Stimulated activated naive CD4-positive, alpha-beta T cell (primary cell): ENCODE measurements around the gene NGEF.

Experiments
- DNase-seq, 6 experiments: peaks; one replicate each; lab custom pipeline; 2025; lab: John Stamatoyannopoulos, UW

NGEF gene

DNA sequence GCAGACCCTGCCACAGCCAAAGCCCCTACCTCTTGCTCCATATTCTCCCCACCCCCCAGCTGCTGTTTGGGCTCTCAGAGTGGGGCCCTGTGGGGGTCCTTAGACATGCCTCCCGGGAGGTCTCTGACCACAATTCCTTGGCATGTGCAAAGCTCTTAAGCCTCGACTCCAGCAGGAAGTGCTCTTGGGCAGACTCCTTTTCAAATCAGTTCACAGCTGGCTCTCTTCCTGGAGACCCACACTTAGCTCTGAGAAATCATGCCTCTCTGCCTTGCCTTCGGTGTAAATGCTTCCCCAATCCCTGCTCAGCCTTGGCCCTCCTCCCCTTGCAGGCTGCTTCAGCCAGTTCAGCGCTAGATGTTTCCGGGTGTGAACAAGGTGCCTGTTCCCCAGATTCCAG, 46.9 kb downstream of the NGEF start:
- DNase-seq, result no peak

- DNase-seq, result no peak
These were observed 49.1 kb downstream of the NGEF start for GRCh38 chr2:232963913-232964312.

DNA sequence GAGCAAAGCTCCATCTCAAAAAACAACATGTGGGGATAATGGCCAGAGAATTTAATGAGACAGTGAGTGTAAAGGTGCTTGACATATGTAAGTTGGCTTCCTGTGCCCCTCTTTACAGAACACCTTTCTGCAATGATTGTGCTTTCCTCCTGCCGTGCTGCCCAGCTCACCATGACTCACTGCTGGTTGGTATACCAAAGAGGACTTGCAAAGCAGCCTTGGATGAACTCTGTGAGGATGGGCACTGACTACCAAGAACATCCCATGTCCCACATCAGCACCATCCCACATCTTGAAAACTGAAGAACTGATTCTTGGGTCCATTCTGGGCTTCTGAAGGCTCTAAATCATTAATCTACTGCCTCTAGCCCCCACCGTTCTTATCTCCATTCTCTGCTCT, 52.2 kb downstream of the NGEF start:
- no peak for DNase-seq

- no peak for DNase-seq
These were observed 53.9 kb downstream of the NGEF start for GRCh38 chr2:232959139-232959538.

DNA sequence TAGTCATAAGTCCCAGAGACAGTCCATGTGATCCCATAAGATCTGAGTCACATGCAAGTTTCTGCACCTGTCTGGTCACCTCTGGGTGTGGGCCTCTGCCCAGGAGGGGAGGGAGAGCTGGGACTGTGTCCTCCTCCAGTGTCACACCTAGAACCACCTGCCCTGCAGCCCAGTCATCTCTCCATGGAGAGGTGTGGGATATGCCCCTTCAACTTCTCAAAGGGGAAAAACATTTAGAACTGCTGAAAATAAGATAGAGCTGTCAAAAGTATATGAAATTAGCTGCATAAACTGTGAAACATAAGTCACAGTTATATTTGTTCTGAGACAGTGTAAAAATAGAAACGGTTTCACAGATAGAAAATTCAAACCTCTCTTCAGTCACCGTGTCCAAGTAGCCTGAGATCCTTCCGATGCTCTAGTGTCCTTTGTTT, 55.4 kb downstream of the NGEF start:
- no peak for DNase-seq

DNA sequence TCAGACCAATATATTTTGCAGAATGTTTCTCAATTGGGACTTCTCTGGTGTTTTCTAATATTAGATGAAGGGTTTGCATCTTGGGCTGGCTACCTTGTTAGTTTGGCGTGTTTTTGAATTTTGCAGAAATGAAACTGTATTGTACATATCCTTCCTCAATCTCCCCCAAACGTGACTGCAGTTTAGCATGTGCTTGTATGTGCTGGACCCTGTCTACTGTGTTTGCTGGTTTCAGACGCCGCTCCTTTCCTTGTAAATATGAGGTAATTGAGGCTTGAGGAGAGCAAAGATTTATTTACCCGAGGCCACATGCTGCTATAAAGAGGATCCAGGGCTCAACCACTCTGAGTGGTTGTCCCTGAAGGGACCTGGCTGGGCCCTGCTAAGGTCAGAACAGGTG, 57.2 kb downstream of the NGEF start:
- DNase-seq, result no peak

- DNase-seq, result no peak
These were observed 58.4 kb downstream of the NGEF start for GRCh38 chr2:232954691-232955090.

- DNase-seq, result no peak
These were observed 61.2 kb downstream of the NGEF start for GRCh38 chr2:232951891-232952290.

- DNase-seq, result no peak
These were observed 61.9 kb downstream of the NGEF start for GRCh38 chr2:232951181-232951580.

DNA sequence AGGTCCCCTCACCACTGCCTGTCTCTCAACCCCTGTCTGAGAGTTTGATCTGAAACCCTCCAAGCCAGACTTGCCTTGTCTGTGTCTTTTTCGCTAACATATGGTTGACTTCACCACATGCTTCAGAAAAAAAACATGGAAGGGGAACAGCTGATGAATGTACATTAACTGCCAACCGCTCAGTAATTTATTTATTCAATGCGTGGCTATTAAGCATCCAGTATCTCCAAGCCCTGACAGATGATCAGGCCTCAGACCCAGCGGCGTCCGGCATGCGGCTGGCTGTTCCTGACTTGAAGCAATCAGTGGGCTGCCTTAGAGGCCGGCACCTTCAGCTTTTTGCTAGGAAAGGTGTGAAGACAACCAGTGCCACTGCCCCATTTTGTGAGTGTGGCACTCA, 62.3 kb downstream of the NGEF start:
- no peak for DNase-seq

GRCh38 chr2:232949016-232949415, 64.0 kb downstream of the NGEF start:
- no peak for DNase-seq

DNA sequence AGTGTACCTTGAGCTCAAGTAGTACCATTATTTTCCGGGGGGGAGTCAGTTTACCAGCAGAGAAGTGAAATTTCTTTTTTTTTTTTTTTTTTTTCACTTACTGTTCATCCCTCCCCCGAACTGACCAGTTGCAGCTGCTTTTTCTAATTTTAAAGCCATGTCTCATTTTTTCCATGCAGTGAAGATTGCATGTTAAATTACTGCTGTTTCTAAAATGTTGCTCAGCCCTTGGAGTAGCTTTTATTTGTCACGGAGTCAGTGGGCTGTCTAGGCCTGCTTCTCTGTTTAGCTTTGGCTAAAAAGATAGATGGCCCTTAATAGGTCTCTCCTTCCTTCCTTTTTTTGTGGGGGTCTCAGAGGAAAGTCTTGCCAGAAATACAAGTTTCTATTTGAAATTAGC, 70.2 kb downstream of the NGEF start:
- DNase-seq, result no peak

- no peak for DNase-seq
These were observed 71.0 kb downstream of the NGEF start for GRCh38 chr2:232941912-232942594.

DNA sequence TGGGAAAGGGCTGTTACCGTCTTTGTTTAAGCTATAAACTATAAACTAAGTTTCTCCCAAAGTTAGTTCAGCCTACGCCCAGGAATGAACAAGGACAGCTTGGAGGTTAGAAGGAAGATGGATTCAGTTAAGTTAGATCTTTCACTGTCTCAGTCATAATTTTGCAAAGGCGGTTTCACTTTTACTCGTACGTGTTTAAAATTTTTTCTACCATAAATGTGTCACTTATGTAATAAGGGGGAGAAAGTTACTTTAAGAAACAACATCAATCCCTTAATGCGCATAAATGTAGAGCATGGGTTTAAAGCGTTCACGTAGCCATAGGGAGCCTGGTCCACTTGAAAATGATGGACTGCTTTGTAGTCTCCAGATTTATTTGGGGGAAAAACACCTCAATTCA, 71.7 kb downstream of the NGEF start:
- DNase-seq, result no peak

GRCh38 chr2:232940724-232941123, 72.3 kb downstream of the NGEF start:
- no peak for DNase-seq

GRCh38 chr2:232937278-232937906, 75.7 kb downstream of the NGEF start:
- no peak for DNase-seq

DNA sequence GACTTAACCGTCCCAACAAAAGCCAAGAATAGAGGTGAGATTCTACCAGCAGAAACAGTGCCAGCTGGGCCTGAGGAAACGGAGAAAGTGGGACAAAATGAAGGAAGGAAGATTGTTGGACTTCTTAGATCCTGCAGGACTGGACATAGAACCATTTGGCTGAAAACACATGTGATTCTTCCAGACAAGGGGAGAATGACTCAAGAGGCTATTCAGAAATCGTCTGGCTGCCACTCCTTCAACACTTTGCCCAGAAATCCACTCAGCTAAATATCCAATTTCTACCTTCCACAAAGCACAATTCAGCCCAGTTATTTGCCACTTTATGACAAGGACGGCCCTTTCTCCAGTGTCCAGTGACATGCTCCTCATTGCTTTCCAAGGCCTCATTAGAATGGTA, 81.4 kb downstream of the NGEF start:
- DNase-seq, result no peak

- no peak for DNase-seq
These were observed 83.0 kb downstream of the NGEF start for GRCh38 chr2:232930059-232930400.

GRCh38 chr2:232929303-232930058, 83.6 kb downstream of the NGEF start:
- no peak for DNase-seq

- DNase-seq, result no peak
These were observed 84.3 kb downstream of the NGEF start for GRCh38 chr2:232928551-232929302.

GRCh38 chr2:232927793-232928550, 85.1 kb downstream of the NGEF start:
- DNase-seq, result no peak
